Activated CD4-positive, alpha-beta T cell treated with anti-CD3 and anti-CD28 coated beads for 24 hours (primary cell): ENCODE data around the gene TLCD3A.
"Not testable (repeated sequence)": the region's sequence is repeated elsewhere in the genome, so short reads cannot be mapped to it uniquely, and the experiment has no call there.

Experiments
- DNase-seq, 2 donors: peaks; one replicate each; pipeline ENCODE4 v3.0.0-alpha.2; 2020; ENCODE audit warnings: low read depth in 2 of 2

The TLCD3A gene

GRCh38 chr17:708132-708531 lies 24.3 kb upstream of the TLCD3A start:
- DNase-seq = no peak

- DNase-seq = no peak
Observed at GRCh38 chr17:718075-718474, 14.3 kb upstream of the TLCD3A start.

GRCh38 chr17:720706-721539 lies 11.5 kb upstream of the TLCD3A start:
- no peak for DNase-seq

GRCh38 chr17:721540-721937 lies 10.9 kb upstream of the TLCD3A start:
- DNase-seq = no peak

GRCh38 chr17:725084-725483 lies 7.3 kb upstream of the TLCD3A start:
- DNase-seq = no peak

- DNase-seq = no peak
Observed at GRCh38 chr17:725746-726145, 6.7 kb upstream of the TLCD3A start.

GRCh38 chr17:726271-726919 lies 6.0 kb upstream of the TLCD3A start:
- DNase-seq = no peak

GRCh38 chr17:728911-729310 lies 3.5 kb upstream of the TLCD3A start:
- DNase-seq = no peak

- DNase-seq = no peak
Observed at GRCh38 chr17:731644-732066, 741 bp upstream of the TLCD3A start.

GRCh38 chr17:732902-733720 lies 715 bp downstream of the TLCD3A start:
- DNase-seq = peak in 1 of 2 donors; percentile 35

- no peak for DNase-seq
Observed at GRCh38 chr17:733743-734142, 1.3 kb downstream of the TLCD3A start.

- DNase-seq = no peak
Observed at GRCh38 chr17:737561-738113, 5.2 kb downstream of the TLCD3A start.

GRCh38 chr17:740240-741017 lies 8.0 kb downstream of the TLCD3A start:
- DNase-seq = peak in 1 of 2 donors; percentile 9

- DNase-seq = no peak
Observed at GRCh38 chr17:742147-742793, 9.9 kb downstream of the TLCD3A start.

- no peak for DNase-seq
Observed at GRCh38 chr17:743139-743538, 10.7 kb downstream of the TLCD3A start.

- no peak for DNase-seq
Observed at GRCh38 chr17:744937-745336, 12.5 kb downstream of the TLCD3A start.

- no peak for DNase-seq
Observed at GRCh38 chr17:745406-745805, 13.0 kb downstream of the TLCD3A start.

- no peak for DNase-seq
Observed at GRCh38 chr17:746181-746580, 13.8 kb downstream of the TLCD3A start.

GRCh38 chr17:746783-747629 lies 14.6 kb downstream of the TLCD3A start:
- DNase-seq = no peak

GRCh38 chr17:748604-749003 lies 16.2 kb downstream of the TLCD3A start:
- DNase-seq = not testable (repeated sequence)
